ENCODE measurements around the gene IREB2.
"Not testable (repeated sequence)": the region's sequence is repeated elsewhere in the genome, so short reads cannot be mapped to it uniquely, and the experiment has no call there.

Gene IREB2, protein sequence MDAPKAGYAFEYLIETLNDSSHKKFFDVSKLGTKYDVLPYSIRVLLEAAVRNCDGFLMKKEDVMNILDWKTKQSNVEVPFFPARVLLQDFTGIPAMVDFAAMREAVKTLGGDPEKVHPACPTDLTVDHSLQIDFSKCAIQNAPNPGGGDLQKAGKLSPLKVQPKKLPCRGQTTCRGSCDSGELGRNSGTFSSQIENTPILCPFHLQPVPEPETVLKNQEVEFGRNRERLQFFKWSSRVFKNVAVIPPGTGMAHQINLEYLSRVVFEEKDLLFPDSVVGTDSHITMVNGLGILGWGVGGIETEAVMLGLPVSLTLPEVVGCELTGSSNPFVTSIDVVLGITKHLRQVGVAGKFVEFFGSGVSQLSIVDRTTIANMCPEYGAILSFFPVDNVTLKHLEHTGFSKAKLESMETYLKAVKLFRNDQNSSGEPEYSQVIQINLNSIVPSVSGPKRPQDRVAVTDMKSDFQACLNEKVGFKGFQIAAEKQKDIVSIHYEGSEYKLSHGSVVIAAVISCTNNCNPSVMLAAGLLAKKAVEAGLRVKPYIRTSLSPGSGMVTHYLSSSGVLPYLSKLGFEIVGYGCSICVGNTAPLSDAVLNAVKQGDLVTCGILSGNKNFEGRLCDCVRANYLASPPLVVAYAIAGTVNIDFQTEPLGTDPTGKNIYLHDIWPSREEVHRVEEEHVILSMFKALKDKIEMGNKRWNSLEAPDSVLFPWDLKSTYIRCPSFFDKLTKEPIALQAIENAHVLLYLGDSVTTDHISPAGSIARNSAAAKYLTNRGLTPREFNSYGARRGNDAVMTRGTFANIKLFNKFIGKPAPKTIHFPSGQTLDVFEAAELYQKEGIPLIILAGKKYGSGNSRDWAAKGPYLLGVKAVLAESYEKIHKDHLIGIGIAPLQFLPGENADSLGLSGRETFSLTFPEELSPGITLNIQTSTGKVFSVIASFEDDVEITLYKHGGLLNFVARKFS

DNA sequence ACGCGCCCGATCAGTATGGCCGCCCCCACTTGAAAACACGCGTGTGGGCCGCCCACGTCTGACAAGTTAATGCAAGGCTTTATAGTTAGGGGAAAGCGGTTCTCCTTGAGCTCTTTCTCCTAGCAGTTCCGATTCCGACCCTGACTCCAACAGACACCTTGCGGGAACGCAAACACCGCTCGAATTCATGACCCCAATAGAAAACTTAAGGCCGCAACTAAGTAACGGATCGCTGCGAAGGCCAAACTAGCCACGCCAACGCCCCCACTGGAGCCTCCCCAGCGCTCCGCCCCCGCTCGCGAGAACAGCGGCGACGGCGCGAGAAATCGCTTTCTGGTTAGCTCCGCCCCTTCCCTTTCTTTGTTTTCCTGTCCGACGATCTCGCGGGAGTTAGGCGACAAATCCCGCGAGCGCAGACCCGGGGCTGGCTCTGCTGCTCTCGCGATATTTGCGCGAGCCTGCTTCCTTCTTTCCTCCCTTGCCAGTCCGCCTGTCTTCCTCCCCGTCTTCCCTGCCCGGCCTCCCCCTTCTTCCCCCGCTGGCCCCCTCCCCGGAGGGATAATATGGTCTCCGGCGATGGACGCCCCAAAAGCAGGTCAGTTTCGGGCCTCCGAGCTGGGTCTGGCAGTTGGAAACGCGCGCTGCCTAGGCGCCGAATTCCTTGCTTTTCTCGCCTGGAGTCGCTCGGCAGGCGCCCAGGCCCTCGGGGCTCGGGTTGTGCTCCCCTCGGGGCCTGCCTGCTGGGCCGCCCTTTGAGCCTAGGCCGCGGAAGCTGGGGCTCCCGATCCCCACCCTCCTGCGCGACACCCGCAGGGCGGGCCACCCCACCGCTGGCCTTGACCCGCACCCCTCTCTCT, at the start of gene IREB2:
Gene IREB2, plus strand, starts transcription at position 455 of the 857 bp plus-strand sequence. Its CDS starts 122 bp downstream, at position 577.
- peak; percentile 96 for DNase-seq

DNA sequence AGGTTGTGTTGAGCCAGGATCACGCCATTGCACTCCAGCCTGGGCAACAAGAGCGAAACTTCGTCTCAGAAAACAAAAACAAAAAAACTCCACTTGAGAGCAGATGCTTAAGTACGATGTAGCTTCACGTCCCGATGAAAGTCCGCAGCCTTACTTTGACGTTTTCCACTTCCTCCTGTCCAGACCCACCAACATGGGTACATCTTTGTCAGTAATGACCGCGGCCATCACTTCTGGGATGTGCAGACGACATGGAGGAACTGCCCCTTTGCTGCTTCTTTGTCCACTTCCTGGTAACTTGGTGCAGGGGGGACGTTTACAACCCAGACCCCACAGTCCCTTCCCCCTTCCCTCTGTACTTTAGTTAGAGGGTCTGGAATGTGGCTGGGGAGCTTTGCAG, 49.2 kb upstream of the IREB2 start:
- no peak for DNase-seq

DNA sequence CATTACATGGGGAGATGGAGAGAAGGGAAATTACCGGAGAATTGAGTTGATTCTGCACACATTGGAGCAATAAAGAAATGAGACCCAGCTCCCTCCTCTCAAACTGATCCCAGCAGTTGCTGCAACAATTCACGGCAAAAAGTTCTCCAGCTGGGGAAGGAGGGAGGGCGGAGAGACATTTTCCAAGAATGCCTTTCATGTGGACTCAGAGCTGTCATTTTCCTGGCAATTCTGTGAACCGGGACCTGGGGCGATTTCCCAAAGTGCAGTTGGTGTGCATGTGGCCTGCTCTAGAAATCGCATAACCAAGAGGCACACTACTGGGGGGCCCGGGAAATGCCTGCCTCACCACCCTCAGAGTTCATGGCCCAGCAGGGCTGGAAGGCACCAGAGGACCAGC, 48.7 kb upstream of the IREB2 start:
- no peak for DNase-seq

DNA sequence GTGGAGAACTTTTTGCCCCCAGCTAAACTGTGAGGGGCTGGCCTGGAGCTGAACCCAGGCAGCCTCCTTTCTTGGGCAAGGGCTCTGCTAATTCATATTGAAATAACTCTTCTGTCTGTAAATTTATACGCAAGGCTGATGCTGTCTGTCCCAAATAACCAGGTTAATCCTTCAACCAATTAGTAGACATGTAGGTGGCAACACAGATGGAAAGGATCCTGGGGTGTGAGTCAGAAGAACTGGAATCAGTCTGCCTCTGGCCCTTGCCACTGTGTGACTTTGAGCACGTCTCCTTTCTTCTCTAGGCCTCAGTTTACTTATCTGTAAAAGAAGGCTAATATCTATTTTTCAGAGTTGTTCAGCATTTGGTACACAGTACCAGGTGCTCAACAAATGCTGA, 48.3 kb upstream of the IREB2 start:
- DNase-seq = no peak

DNA sequence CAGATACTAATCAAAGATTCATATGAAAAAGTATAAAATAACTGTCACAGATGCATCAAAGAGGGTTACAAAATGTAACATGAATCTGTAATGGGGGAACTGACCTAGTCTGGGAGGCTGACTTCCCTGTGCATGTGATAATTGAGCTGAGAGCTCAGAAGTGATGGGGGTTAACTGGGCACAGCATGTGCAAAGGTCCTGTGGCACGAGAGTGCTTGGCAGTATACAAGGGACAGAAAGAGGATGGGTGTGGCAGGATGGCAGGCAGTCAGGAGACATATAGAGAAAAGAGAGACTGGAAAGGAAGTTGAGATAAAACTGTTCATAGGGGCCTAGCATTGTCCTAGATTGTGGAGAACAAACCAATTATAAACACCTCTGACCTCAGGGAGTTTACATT, 47.8 kb upstream of the IREB2 start:
- DNase-seq = no peak

DNA sequence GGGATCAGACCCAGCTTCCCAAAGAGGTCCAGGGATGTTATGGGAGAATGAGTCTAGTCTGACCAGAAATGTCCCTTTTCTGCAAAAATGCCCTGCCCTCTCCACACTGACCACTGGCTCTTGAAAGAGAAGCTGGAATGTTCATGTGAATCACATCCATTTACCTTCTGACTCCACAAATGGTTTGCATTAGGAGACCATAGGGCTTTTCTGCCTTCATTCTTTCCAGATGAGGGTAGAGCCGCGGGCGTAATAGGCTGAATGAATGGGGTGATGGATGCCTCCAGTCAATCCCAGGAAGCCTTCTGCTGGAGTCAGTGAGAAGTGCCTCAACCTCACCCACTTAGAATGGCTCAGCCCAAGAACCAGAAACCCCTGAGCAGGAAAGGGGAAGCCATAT, 47.2 kb upstream of the IREB2 start:
- DNase-seq = no peak

DNA sequence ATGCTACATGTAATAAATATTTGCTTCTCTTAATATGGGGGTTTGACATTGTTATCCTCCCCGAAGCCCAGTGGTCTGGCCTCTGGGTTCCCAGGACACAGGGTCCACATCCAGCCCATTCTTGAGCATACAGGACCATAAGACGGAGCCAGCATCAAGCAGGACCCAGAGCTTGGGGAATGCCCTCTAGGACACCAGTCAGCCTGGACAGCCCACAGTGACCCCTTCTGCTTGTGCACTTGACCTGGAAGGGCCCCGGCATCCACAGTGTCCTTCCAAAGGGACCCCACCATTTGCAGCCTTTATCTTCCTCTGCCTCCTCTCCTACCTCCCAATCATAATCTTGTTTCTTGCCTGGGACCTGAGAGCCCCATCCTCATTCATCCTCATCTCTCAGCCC, 46.2 kb upstream of the IREB2 start:
- DNase-seq = no peak

DNA sequence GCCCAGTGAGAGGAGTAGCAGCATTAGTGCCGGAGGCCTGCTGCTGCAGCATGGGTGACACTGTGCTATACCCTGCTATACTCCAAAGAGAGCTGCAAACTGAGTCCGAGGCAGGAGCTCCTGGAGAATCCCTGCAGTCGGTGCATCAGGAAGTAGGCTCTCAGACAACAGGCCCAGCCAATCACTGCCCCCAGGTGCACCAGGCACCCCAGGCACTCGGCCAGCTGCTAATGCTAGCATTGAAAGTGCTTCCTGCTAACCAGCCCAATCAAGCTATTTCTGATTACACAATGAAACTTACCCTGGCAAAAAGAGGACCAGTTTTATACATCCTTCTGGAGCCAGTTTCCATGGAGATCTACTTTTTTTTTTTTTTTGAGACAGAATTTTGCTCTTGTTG, 45.6 kb upstream of the IREB2 start:
- no peak for DNase-seq

DNA sequence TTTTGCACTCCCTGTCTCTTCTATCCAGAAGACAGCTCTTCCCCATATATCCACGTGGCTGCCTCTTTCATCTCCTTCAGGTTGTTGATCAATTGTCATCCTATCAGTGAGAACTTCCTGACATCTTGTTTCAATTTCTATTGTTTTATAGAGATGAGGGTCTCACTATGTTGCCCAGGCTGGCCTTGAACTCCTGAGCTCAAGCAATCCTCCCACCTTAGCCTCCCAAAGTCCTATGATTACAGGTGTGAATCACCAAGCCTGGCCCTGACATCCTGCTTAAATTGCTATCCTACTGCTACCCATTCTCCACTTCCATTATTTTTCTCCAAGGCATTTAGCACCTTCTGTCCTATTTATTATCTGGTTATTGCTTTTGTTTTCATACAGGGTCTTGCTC, 44.9 kb upstream of the IREB2 start:
- DNase-seq = no peak

DNA sequence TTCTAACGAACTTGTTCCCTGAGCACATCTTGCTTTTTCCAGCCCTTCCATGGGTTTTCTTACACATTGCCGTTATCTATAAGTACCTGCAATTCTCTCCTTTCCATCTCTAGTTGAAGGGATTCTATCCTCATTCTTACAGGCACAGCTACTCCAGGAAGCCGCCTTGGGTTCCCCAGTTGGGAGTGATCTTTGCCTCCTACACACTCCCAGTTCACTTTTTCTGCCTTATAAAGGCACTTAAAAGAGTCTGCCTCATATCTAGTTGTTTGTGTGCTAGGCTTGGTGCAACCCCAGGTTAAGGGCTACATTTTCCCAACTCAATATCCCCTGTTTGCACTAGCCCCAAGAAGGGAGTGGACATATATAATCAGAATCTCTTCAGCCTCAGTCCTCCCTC, 44.0 kb upstream of the IREB2 start:
- no peak for DNase-seq

DNA sequence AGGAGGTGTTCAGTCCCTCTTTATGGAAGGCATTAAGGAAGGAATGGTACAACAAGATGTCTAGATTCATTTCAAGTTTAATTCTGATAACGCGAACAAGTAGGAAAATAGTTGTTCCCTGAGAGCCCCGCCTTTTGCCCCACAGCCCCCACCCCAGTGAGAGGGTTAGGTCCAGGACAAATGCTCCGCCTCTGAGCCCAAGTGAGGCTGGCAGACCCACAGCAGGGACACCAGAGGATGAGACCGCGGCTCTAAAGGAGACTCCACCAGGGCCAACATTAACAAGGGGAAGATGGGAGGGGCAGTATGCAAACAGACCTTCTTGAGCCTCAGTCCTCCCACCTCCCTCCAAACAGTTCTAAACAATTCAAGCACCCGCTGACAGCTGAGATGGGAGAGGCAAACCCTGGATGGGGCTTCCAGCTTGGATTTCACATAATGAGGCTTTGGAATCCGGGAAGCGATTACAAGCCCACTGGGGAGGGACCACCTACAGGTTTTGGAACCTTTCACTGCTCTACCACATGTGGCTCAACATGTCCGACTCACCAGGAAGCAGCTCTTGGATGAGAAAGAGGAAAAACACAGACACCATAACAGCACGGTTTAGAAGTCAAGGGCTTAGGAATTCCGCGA, 42.9 kb upstream of the IREB2 start:
- no peak for DNase-seq

DNA sequence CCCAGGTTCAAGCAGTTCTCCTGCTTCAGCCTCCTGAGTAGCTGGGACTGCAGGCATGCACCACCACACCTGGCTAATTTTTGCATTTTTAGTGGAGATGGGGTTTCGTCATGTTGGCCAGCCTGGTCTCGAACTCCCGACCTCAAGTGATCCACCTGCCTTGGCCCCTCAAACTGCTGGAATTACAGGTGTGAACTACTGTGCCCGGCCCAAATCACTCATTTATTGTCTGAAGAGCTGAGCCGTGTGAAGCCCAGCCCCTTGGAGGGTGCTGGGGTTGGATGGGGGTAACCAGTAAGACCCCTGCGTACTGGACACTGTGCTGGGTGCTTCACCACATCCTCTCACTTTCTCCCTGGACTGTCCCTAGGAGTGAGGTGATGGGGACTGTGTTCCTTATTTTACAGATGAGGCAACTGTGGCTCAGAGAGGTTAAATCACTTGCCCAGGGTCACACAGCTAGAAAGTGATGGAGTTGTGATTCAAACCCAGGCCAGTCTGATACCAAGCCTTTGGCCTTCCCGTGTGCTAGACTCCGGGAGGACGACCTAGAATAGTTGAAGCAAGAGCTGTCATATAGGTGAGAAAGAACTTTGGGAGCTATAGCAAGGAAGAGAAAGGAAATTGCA, 41.7 kb upstream of the IREB2 start:
- DNase-seq = no peak

DNA sequence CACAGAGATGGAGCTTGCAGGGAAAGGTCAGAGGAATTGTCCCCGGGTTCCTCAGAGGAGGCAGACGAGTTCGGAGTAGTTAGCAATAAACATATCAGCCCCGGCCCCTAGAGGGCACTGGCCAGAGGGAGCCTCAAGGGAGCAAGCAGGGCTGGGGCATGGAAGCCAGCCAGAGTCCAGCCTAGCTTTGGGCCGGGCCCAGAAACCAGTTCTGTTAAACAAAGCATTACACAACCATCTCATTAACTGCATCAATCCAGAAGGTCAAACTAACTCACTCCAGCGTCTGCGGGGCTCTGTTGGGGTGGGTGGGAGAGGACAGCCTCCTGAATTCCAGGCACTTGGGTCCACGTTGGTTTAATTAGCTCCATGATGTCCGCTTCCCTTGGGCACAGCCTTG, 41.0 kb upstream of the IREB2 start:
- no peak for DNase-seq

DNA sequence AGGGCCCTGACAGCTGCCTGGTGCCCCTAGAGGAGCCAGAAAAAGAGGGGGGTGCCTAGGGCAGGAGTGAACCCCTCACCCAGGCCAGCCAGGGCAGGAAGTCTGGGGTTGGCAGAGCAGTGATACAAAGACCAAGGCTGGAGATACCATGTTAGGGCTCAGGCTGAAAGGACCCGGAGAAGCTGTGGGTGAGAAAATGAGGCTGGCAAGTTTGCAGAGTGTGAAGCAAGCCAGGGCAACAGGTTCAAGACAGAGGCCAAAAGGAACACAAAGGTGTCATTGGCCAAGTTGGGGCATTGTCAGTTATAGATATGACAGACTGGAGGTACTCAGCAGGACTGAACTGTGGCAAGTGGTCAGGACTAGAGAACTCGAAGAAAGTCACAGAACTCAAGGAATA, 40.6 kb upstream of the IREB2 start:
- DNase-seq = no peak

DNA sequence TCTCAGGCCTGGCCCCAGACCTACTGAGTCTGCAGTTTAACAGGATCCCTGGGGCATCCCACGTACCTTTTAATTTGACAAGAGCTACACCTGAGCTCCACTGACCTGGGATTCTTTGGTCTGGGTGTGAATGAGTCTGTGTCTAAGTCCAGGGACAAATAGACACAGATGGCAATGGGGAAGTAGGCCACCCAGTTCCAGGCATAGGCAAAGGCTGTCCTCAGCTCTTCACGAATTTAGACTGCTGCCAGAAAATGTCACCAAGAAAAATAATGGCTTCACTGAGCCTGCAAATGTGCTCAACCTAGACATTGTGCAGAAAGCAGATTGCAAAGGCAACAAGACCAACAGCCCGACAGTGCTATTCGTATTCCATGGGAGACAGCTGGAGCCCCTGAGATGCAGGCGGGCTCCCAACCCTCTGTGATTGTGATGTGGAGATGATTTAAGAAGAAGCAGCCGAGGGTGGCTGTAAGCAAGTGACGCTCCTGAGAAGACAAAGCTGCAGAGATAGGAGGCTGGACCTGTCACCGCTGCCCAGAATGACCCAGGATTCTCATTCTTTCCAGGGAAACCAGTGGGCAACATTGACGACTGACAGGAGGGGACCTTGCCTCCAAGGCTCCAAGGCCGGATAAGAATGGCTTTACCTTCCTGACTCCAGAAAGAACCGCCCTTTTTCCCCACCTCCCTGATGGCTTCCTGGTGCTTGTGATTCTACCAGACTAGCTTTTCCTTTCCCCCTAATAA, 39.8 kb upstream of the IREB2 start:
- DNase-seq = no peak

DNA sequence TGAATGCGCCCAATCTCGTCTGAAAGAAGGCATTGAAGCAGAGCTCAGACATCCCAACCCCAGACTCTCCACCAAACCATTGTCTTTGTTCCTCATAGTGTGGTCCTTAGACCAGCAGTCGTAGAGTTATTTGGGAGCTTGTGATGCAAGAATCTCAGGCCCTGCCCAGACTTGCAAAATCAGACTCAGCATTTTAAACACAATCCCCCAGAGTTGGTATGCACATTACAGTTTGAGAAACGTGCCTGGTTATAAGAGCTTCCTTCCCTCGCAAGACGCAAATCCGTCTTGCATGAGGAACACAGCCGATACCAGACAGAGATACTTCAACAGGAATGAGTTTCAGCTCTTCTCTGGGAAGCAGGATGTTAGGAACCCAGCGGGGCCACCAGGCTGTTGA, 38.9 kb upstream of the IREB2 start:
- no peak for DNase-seq

DNA sequence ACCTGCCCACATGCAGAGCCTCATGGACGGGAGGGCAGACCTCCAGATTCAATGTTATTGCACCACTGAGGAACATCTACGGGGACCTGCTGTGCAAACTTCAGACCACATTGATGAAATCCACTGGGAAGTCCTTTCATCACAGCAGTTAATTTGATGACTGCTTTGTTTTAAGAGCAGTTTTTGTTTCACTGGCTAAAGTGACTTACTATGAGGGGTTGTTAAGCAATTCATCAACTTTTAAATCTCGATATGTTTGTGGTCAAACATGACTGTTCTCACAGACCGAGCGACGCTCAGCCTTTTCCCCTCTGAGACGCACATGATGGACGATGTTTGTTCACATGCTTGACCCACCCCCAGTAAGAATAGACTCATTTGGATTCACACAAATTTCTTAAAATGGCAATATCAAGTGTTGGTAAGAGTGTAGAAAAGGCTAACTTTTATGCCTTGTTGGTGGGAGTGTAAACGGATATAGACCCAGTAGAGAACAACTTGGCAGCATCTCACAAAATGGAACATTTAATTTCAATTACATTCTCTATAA, 35.9 kb upstream of the IREB2 start:
- no peak for DNase-seq

DNA sequence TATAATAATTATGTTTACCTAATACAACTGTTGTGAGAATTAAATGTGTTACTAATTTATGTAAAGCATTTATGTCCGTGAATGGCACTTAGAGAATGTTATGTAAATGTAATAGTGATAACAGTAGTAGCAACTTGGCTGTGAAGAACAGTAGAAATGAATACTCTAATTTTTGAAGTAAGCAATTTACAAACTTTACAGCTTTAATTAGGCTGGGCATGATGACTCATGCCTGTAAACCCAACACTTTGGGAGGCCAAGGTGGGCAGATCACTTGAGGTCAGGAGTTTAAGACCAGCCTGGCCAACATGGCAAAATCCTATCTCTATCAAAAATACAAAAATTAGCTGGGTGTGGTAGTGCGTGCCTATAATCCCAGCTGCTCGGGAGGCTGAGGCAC, 33.9 kb upstream of the IREB2 start:
- DNase-seq = no peak

DNA sequence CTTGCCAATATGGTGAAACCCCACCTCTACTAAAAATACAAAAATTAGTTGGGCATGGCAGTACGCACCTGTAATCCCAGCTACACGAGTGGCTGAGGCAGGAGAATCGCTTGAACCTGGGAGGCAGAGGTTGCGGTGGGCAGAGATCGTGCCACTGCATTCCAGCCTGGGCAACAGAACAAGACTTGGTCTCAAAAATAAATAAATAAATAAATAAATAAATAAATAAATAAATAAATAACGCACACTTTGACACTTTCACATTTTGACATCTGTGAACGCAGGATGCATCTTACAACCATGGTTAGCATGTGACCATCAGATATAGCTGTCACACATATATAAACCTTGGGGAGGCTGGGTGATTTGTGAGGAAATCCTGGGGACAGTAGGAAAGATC, 33.2 kb upstream of the IREB2 start:
- not testable (repeated sequence) for DNase-seq

DNA sequence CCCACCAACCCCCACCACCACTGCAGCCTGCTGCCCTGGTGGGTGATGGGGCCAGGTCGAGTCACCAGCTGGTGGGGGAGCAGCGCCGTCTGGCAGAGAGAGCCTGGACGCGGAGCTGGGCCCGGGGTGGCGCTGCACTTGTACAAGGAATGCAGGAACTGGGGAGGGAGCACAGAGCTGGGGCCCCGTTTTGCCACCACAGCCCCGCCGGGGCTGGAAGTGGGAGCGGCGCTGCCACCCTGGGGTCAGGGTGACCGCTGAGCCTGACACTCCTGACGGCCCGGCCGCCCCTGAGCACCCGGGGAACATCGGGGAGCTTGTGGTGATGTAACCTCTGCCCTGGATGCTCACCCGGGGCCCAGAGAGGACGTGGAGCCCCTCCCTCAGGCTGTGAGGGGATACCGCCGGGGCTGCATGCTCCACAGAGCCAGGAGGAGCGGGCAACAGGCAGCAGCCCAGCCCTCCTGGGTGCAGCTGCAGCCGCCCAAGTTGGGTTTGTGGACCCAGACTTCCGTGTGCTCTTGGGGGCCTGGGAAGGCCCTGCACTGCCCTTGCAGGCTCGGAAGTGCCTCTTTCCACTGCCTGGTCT, 32.6 kb upstream of the IREB2 start:
- no peak for DNase-seq
